HG02610 (cell line): ENCODE measurements around the gene KRTCAP2.

ENCODE experiments used
- ATAC-seq: cut with Tn5 transposase; IDR thresholded peaks from one replicate; pipeline ENCODE4 v1.9.1; 2021; ENCODE audit warnings: mild to moderate bottlenecking, moderate library complexity; ENCODE audit not compliant: unreplicated experiment

KRTCAP2 gene

GRCh38 chr1:155120253-155120652 lies 52.9 kb downstream of the KRTCAP2 start:
- ATAC-seq, result no peak
